ENCODE measurements around the gene COA1.

COA1 gene

DNA sequence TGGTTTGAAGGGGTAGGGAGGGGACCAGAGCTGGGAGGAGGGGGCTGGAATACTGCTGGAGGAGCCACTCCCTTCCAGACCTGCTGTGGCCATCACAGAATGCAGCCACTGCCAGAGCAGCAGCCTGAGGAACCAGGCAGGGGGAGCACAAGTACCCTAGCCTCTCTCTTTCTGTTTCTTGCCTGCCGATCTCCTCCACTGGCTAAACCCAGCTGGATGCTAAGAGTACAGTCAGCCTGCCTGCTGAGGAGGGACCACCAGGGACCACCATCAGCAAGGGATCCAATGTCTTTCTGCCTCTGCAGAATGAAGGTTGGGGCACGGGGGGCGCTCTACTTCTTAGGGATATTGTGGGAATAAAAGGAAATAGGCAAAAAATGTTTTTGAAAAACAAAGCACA is 33.9 kb upstream of the COA1 start:
- Histone ChIP-seq H3K36me3 (ENCODE audit: control insufficient read depth, insufficient read depth, low read length) (no peaks in the 10 kb centered on the region), H3K9ac (no peak overlapping the region), H3K9me3 (ENCODE audit: control insufficient read depth, low read length) (no peaks in the 10 kb centered on the region), H3K4me3 (ENCODE audit: low read depth, low read length) (no peak overlapping the region), H3K79me2 (peaks cover 10% of the 10 kb centered on the region), H3K27ac (peak overlapping the region; percentile 22), H3K4me2 (ENCODE audit: low read length) (no peak overlapping the region), H3K4me1 (peaks cover 9% of the 10 kb centered on the region), H2AFZ (no peak overlapping the region), H3K27me3 (ENCODE audit: control insufficient read depth, insufficient read depth, low read length) (no peaks in the 10 kb centered on the region)
- TF ChIP-seq, protein P1, sequence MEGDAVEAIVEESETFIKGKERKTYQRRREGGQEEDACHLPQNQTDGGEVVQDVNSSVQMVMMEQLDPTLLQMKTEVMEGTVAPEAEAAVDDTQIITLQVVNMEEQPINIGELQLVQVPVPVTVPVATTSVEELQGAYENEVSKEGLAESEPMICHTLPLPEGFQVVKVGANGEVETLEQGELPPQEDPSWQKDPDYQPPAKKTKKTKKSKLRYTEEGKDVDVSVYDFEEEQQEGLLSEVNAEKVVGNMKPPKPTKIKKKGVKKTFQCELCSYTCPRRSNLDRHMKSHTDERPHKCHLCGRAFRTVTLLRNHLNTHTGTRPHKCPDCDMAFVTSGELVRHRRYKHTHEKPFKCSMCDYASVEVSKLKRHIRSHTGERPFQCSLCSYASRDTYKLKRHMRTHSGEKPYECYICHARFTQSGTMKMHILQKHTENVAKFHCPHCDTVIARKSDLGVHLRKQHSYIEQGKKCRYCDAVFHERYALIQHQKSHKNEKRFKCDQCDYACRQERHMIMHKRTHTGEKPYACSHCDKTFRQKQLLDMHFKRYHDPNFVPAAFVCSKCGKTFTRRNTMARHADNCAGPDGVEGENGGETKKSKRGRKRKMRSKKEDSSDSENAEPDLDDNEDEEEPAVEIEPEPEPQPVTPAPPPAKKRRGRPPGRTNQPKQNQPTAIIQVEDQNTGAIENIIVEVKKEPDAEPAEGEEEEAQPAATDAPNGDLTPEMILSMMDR (IDR thresholded peaks at IDR 0.05) = no peak

- Histone ChIP-seq H3K4me3 (ENCODE audit: low read depth, low read length) (no peak overlapping the region), H2AFZ (no peak overlapping the region), H3K79me2 (peaks cover 7% of the 10 kb centered on the region), H3K27ac (no peak overlapping the region), H3K9ac (no peak overlapping the region), H3K36me3 (ENCODE audit: control insufficient read depth, insufficient read depth, low read length) (no peaks in the 10 kb centered on the region), H3K4me2 (ENCODE audit: low read length) (no peak overlapping the region), H3K27me3 (ENCODE audit: control insufficient read depth, insufficient read depth, low read length) (no peaks in the 10 kb centered on the region), H3K4me1 (peaks cover 8% of the 10 kb centered on the region), H3K9me3 (ENCODE audit: control insufficient read depth, low read length) (no peaks in the 10 kb centered on the region)
- TF ChIP-seq, protein P1 (IDR thresholded peaks at IDR 0.05) = no peak
Observed at GRCh38 chr7:43761938-43762692, 32.8 kb upstream of the COA1 start.

GRCh38 chr7:43761382-43761781 is 32.1 kb upstream of the COA1 start:
- H3K27ac ChIP-seq = no peak overlapping the region
- no peaks in the 10 kb centered on the region for H3K9me3 ChIP-seq (ENCODE audit: control insufficient read depth, low read length)
- H3K9ac ChIP-seq = no peak overlapping the region
- H3K36me3 ChIP-seq (ENCODE audit: control insufficient read depth, insufficient read depth, low read length) = no peaks in the 10 kb centered on the region
- H3K4me3 ChIP-seq (ENCODE audit: low read depth, low read length) = no peak overlapping the region
- peaks cover 10% of the 10 kb centered on the region for H3K4me1 ChIP-seq
- no peaks in the 10 kb centered on the region for H3K27me3 ChIP-seq (ENCODE audit: control insufficient read depth, insufficient read depth, low read length)
- H2AFZ ChIP-seq = no peak overlapping the region
- TF ChIP-seq, protein P1 (IDR thresholded peaks at IDR 0.05) = no peak
- H3K4me2 ChIP-seq (ENCODE audit: low read length) = no peak overlapping the region
- H3K79me2 ChIP-seq = no peaks in the 10 kb centered on the region

DNA sequence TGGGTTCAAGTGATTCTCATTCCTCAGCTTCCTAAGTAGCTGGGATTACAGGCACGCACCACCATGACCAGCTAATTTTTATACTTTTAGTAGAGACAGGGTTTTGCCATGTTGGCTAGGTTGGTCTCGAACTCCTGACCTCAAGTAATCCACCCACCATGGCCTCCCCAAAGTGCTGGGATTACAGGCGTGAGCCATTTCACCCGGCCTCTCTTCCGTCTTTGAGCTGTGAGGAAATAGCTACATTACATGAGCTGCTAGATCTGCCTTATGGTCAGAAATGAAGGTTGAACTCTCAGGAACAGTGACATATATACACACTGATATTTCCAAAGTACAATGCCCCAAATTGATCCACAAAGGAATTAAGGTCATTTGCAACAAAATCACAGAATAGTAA is 31.5 kb upstream of the COA1 start:
- no peak overlapping the region for H3K4me2 ChIP-seq (ENCODE audit: low read length)
- no peak overlapping the region for H3K9ac ChIP-seq
- no peaks in the 10 kb centered on the region for H3K27me3 ChIP-seq (ENCODE audit: control insufficient read depth, insufficient read depth, low read length)
- peaks cover 10% of the 10 kb centered on the region for H3K4me1 ChIP-seq
- no peaks in the 10 kb centered on the region for H3K9me3 ChIP-seq (ENCODE audit: control insufficient read depth, low read length)
- no peak overlapping the region for H3K27ac ChIP-seq
- no peaks in the 10 kb centered on the region for H3K79me2 ChIP-seq
- H3K36me3 ChIP-seq (ENCODE audit: control insufficient read depth, insufficient read depth, low read length) = no peaks in the 10 kb centered on the region
- no peak overlapping the region for H2AFZ ChIP-seq
- TF ChIP-seq, protein P1 (IDR thresholded peaks at IDR 0.05) = no peak
- H3K4me3 ChIP-seq (ENCODE audit: low read depth, low read length) = no peak overlapping the region

Data from parathyroid adenoma (tissue), 2 donors.